ENCODE results near the gene C2CD4A.

The C2CD4A gene

GRCh38 chr15:62066663-62067447 is at the start of gene C2CD4A:
C2CD4A (plus strand) TSS chr15:62066977; CDS start chr15:62067614, 637 bp downstream.
- Histone ChIP-seq H3K27me3 (replicated peaks) (peaks cover 3% of the 10 kb centered on the region), H3K36me3 (replicated peaks) (no peaks in the 10 kb centered on the region), H3K4me3 (ENCODE audit: low read depth, low read length) (peak within 1 kb of the TSS; percentile 33), H3K27ac (no peak within 1 kb of the TSS)
- DNase-seq: no peak
- peak; percentile 51 for TF ChIP-seq CTCF (IDR thresholded peaks at IDR 0.05; ENCODE audit: low read depth, low read length, missing control alignments)
- in situ Hi-C loops (cut with HindIII; ENCODE audit: low pct_ligation_motif_present, low sequenced_read_pairs): no loop called here

- no peak for TF ChIP-seq CTCF (IDR thresholded peaks at IDR 0.05; ENCODE audit: low read depth, low read length, missing control alignments)
- H3K27ac ChIP-seq: no peak overlapping the region
- in situ Hi-C loops (cut with HindIII; ENCODE audit: low pct_ligation_motif_present, low sequenced_read_pairs): no loop called here
- no peak for DNase-seq
- H3K27me3 ChIP-seq (replicated peaks): no peaks in the 10 kb centered on the region
- peaks cover 6% of the 10 kb centered on the region for H3K36me3 ChIP-seq (replicated peaks)
- no peak overlapping the region for H3K4me3 ChIP-seq (ENCODE audit: low read depth, low read length)
Measured at GRCh38 chr15:62020576-62021160, 46.1 kb upstream of the C2CD4A start.

GRCh38 chr15:62021991-62022600 is 44.7 kb upstream of the C2CD4A start:
- in situ Hi-C loops (cut with HindIII; ENCODE audit: low pct_ligation_motif_present, low sequenced_read_pairs): no loop called here
- Histone ChIP-seq H3K27ac (no peak overlapping the region), H3K4me3 (ENCODE audit: low read depth, low read length) (no peak overlapping the region), H3K27me3 (replicated peaks) (no peaks in the 10 kb centered on the region), H3K36me3 (replicated peaks) (peaks cover 6% of the 10 kb centered on the region)
- TF ChIP-seq CTCF (IDR thresholded peaks at IDR 0.05; ENCODE audit: low read depth, low read length, missing control alignments): peak; percentile 53
- DNase-seq: no peak

GRCh38 chr15:62026487-62027262 is 40.1 kb upstream of the C2CD4A start:
- in situ Hi-C loops (cut with HindIII; ENCODE audit: low pct_ligation_motif_present, low sequenced_read_pairs): no loop called here
- no peak for DNase-seq
- Histone ChIP-seq H3K4me3 (ENCODE audit: low read depth, low read length) (no peak overlapping the region), H3K27ac (no peak overlapping the region), H3K36me3 (replicated peaks) (no peaks in the 10 kb centered on the region), H3K27me3 (replicated peaks) (no peaks in the 10 kb centered on the region)
- no peak for TF ChIP-seq CTCF (IDR thresholded peaks at IDR 0.05; ENCODE audit: low read depth, low read length, missing control alignments)

- H3K27me3 ChIP-seq (replicated peaks): no peaks in the 10 kb centered on the region
- DNase-seq: no peak
- in situ Hi-C loops (cut with HindIII; ENCODE audit: low pct_ligation_motif_present, low sequenced_read_pairs): no loop called here
Measured at GRCh38 chr15:62027263-62027565, 39.6 kb upstream of the C2CD4A start.

More at GRCh38 chr15:62027263-62027565, 39.6 kb upstream of the C2CD4A start:
- Histone ChIP-seq H3K4me3 (ENCODE audit: low read depth, low read length) (no peak overlapping the region), H3K27ac (no peak overlapping the region), H3K36me3 (replicated peaks) (no peaks in the 10 kb centered on the region)
- no peak for TF ChIP-seq CTCF (IDR thresholded peaks at IDR 0.05; ENCODE audit: low read depth, low read length, missing control alignments)
